ENCODE data around the gene GRAMD2B. TPM values are rescaled to one million over a fixed set of nuclear protein-coding genes. Genes with fewer than 3 reads are reported as not detected.

The GRAMD2B gene
- total RNA-seq, 1 experiment from 2014 or later, result 7.2 TPM

GRCh38 chr5:126452477-126452876, 29.3 kb downstream of the GRAMD2B start:
- RAD21 ChIA-PET (ENCODE audit: low non-redundant PET in 1 of 2, low total read pairs in 2 of 2, uncharacterized antibody in 2 of 2, unreplicated experiment in 2 of 2), result no interaction called here
- H3K27ac ChIP-seq (ENCODE audit: low read depth, low read length), result no peak overlapping the region

More at GRCh38 chr5:126452477-126452876, 29.3 kb downstream of the GRAMD2B start:
- Histone ChIP-seq H3K9me3 (ENCODE audit: control insufficient read depth in 1 of 2, insufficient read depth in 1 of 2, low read depth in 1 of 2, low read length in 2 of 2) (no peaks in the 10 kb centered on the region), H3K4me2 (ENCODE audit: low read length) (no peak overlapping the region), H3K9ac (ENCODE audit: low read length) (no peak overlapping the region), H4K20me1 (ENCODE audit: insufficient read depth) (no peaks in the 10 kb centered on the region), H2AFZ (ENCODE audit: low read depth, low read length, poor library complexity, severe bottlenecking) (no peak overlapping the region), H3K4me3 (replicated peaks in 1 of 2; ENCODE audit: low read depth in 1 of 2, low read length in 2 of 2) (no peak overlapping the region), H3K9me2 (ENCODE audit: insufficient read depth) (no peaks in the 10 kb centered on the region), H3K4me1 (ENCODE audit: control insufficient read depth in 1 of 2, insufficient read depth in 2 of 2, low read length in 2 of 2) (peaks cover 0 to 44% of the 10 kb centered on the region in 2 experiments; a peak in 2 of 4 replicates), H3K79me2 (ENCODE audit: insufficient read depth, low read length) (no peaks in the 10 kb centered on the region; the same call in 1 of the 2 replicates), H3K27me3 (ENCODE audit: insufficient read depth, low read length) (no peaks in the 10 kb centered on the region), H3K36me3 (ENCODE audit: control insufficient read depth in 1 of 2, insufficient read depth in 2 of 2, low read length in 2 of 2) (peaks cover 0 to 6% of the 10 kb centered on the region in 2 experiments; a peak in 1 of 4 replicates)
- BruUV-seq (replicated peaks), result no TSS peak
- ChIA-PET CTCF (no interaction called here), POLR2A (no interaction called here)
- ATAC-seq (no peak), DNase-seq (ENCODE audit: low read depth, low spot score) (no peak)
- intact Hi-C loops (cut with micrococcal nuclease), result no loop called here
- TF ChIP-seq CBX3 (IDR thresholded peaks at IDR 0.05; ENCODE audit: low read depth), result no peak
- TF ChIP-seq ELF1 (IDR thresholded peaks at IDR 0.05; ENCODE audit: borderline replicate concordance, low read depth), result no peak
- no peak for TF ChIP-seq ZBTB33 (IDR thresholded peaks at IDR 0.05; ENCODE audit: extremely low read depth, insufficient replicate concordance, low read length)
- TF ChIP-seq EZH2 (IDR thresholded peaks at IDR 0.05), result no peak
- no peak for TF ChIP-seq REST (IDR thresholded peaks at IDR 0.05; ENCODE audit: low read depth)
- TF ChIP-seq FOSL1 (IDR thresholded peaks at IDR 0.05; ENCODE audit: low read depth), result no peak
- TF ChIP-seq CEBPB (IDR thresholded peaks at IDR 0.05; ENCODE audit: low read depth), result no peak
- no peak for TF ChIP-seq POLR2A (IDR thresholded peaks at IDR 0.05; ENCODE audit: borderline replicate concordance, extremely low read depth, insufficient read depth, insufficient read length)
- TF ChIP-seq EGR1 (IDR thresholded peaks at IDR 0.05; ENCODE audit: low read depth), result no peak
- TF ChIP-seq ATF3 (IDR thresholded peaks at IDR 0.05), result no peak
- TF ChIP-seq ZFX (IDR thresholded peaks at IDR 0.05), result no peak
- TF ChIP-seq SIN3A (IDR thresholded peaks at IDR 0.05; ENCODE audit: low read depth), result no peak
- no peak for TF ChIP-seq JUND (IDR thresholded peaks at IDR 0.05)
- no peak for TF ChIP-seq ZNF274 (IDR thresholded peaks at IDR 0.05; ENCODE audit: low read depth, low read length)
